SK-N-SH treated with all-trans-retinoic acid at 6 μM for 48 hours (cell line): ENCODE results near the gene MOV10L1.

Experiments
- ZNF565 ChIP-seq: fragments of 450-650 bp; formaldehyde crosslinking; conservative IDR thresholded peaks from 2 replicates; pipeline ENCODE4 v1.5.0; 2020; ENCODE audit warnings: low read depth, mild to moderate bottlenecking, moderate library complexity
- TF ChIP-seq, protein P1 (sequence below): fragments of 250-450 bp; sonication (Bioruptor Pico); IDR thresholded peaks from 2 replicates; pipeline ENCODE4 v1.5.0; 2020; ENCODE audit warnings: mild to moderate bottlenecking, moderate library complexity
- TF ChIP-seq, protein P2 (sequence below): fragments of 250-450 bp; sonication (Bioruptor Pico); IDR thresholded peaks from 2 replicates; pipeline ENCODE4 v1.8.0; 2021; ENCODE audit warnings: low read depth, mild to moderate bottlenecking, moderate library complexity, borderline replicate concordance

DNA sequence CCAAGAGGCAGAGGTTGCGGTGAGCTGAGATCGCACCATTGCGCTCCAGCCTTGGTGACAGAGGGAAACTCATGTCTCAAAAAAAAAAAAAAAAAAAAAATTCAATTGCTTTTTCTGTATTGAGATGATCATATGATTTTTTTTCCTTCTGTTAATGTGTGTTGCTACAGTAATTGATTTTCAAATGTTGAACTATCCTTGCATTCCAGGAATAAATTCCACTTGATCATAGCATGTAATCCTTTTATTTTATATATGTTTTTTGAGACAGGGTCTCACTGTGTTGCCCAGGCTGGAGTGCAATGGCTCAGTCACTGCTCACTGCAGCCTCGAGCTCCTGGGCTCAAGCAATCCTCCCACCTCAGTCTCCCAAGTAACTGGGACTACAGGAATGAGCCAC lies 33.3 kb downstream of the MOV10L1 start:
- TF ChIP-seq, protein P1, sequence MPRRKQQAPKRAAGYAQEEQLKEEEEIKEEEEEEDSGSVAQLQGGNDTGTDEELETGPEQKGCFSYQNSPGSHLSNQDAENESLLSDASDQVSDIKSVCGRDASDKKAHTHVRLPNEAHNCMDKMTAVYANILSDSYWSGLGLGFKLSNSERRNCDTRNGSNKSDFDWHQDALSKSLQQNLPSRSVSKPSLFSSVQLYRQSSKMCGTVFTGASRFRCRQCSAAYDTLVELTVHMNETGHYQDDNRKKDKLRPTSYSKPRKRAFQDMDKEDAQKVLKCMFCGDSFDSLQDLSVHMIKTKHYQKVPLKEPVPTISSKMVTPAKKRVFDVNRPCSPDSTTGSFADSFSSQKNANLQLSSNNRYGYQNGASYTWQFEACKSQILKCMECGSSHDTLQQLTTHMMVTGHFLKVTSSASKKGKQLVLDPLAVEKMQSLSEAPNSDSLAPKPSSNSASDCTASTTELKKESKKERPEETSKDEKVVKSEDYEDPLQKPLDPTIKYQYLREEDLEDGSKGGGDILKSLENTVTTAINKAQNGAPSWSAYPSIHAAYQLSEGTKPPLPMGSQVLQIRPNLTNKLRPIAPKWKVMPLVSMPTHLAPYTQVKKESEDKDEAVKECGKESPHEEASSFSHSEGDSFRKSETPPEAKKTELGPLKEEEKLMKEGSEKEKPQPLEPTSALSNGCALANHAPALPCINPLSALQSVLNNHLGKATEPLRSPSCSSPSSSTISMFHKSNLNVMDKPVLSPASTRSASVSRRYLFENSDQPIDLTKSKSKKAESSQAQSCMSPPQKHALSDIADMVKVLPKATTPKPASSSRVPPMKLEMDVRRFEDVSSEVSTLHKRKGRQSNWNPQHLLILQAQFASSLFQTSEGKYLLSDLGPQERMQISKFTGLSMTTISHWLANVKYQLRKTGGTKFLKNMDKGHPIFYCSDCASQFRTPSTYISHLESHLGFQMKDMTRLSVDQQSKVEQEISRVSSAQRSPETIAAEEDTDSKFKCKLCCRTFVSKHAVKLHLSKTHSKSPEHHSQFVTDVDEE, result no peak
- no peak for TF ChIP-seq ZNF565 (CRISPR knock-in tag)
- TF ChIP-seq, protein P2, sequence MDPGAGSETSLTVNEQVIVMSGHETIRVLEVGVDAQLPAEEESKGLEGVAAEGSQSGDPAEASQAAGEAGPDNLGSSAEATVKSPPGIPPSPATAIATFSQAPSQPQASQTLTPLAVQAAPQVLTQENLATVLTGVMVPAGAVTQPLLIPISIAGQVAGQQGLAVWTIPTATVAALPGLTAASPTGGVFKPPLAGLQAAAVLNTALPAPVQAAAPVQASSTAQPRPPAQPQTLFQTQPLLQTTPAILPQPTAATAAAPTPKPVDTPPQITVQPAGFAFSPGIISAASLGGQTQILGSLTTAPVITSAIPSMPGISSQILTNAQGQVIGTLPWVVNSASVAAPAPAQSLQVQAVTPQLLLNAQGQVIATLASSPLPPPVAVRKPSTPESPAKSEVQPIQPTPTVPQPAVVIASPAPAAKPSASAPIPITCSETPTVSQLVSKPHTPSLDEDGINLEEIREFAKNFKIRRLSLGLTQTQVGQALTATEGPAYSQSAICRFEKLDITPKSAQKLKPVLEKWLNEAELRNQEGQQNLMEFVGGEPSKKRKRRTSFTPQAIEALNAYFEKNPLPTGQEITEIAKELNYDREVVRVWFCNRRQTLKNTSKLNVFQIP (CRISPR knock-in tag), result no peak
